GM20431 (cell line): Measurements from ENCODE around the gene MMP15.
"Not testable (repeated sequence)": the region's sequence is repeated elsewhere in the genome, so short reads cannot be mapped to it uniquely, and the experiment has no call there.

Experiments
- in situ Hi-C: fragments of 300-500 bp; cut with MseI, MboI; formaldehyde crosslinking; loops from one replicate; pipeline ENCODE4 v1.15.0; 2020; ENCODE audit warnings: low sequenced_read_pairs; ENCODE audit not compliant: unreplicated experiment

Gene MMP15

DNA sequence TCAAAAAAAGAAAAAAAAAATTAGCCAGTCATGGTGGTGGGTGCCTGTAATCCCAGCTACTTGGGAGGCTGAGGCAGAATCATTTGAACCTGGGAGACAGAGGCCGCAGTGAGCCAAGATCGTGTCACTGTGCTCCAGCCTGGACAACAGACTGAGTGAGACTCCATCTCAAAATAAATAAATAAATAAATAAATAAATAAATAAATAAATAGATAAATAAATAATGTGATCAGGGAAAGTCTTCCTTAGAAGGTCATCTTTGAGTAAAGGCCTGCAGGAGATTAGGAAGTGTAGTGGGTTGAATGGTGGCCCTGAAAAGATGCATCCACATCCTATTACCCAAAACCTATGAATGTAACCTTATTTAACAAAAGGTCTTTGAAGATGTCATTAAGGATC lies 47.5 kb downstream of the MMP15 start:
- in situ Hi-C loops, result not testable (repeated sequence)

- in situ Hi-C loops, result no loop called here
These were observed 49.1 kb downstream of the MMP15 start for GRCh38 chr16:58074657-58075056.

DNA sequence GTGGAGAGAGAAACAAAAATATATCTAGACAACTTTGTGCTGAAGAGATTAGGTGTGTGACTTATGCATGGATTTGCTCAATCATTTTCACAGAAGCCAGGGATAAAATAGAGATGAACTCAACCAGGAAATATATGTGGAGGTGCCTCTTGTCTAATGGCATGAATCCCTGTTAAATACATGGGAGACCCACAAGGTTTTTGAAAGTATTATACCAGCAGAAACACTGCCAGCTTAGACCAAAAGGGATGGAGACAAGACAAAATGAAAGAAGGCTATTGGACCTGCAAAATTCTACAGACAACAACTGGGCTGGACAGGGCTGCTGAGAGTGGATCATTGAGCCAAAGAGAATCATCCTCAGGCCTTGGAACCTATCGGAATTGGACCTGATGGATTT lies 51.0 kb downstream of the MMP15 start:
- in situ Hi-C loops, result no loop called here

- in situ Hi-C loops, result no loop called here
These were observed 52.2 kb downstream of the MMP15 start for GRCh38 chr16:58077796-58078195.

DNA sequence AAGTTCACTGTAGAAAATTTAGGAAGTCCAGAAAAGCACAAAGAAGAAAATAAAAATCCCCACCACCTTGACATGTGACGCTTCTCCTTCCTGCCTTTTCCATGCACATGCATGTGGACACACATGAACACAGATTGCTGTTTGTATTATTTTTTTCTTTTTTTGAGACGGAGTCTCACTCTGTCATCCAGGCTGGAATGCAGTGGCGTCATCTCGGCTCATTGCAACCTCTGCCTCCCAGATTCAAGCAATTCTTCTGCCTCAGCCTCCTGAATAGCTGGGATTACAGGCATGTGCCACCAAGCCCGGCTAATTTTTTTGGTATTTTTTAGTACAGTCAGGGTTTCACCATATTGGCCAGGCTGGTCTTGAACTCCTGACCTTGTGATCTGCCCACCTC lies 55.1 kb downstream of the MMP15 start:
- in situ Hi-C loops, result not testable (repeated sequence)

DNA sequence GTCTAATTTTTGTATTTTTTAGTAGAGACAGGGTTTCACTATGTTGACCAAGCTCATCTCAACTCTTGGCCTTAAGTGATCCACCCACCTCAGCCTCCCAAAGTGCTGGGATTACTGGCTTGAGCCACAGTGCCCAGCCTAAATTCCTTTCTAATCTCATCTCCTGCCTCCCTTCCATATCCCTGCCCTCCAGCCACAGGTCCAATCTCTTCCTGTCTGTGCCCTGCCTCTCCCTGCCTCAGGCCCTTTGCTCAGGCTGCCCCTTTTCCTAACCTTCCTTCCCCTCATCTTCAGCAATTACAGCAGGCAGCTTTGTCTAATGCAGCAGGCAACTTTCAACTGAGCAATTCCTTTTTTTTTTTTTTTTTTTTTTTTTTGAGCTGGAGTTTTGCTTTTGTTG lies 56.8 kb downstream of the MMP15 start:
- in situ Hi-C loops, result no loop called here

DNA sequence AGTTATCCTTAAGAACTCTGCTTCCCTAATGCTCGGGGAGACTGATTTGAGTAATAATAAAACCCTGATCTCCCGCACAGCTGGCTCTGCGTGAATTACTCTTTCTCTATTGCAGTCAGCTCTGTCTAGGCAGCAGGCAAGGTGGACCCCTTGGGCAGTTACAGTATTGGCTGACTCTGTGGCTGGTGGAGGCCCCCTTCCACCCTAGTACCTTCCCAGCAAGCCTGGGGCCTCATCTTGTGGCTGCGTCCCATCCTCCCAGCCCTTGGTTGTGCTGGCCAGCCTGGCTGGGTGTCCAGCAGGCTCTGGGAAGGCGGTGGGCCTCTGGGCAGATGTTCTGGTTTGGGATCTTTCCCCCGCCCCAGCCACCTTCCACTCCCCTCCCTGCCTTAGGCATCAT lies 59.1 kb downstream of the MMP15 start:
- in situ Hi-C loops, result no loop called here

- in situ Hi-C loops, result no loop called here
These were observed 59.6 kb downstream of the MMP15 start for GRCh38 chr16:58085171-58085570.

DNA sequence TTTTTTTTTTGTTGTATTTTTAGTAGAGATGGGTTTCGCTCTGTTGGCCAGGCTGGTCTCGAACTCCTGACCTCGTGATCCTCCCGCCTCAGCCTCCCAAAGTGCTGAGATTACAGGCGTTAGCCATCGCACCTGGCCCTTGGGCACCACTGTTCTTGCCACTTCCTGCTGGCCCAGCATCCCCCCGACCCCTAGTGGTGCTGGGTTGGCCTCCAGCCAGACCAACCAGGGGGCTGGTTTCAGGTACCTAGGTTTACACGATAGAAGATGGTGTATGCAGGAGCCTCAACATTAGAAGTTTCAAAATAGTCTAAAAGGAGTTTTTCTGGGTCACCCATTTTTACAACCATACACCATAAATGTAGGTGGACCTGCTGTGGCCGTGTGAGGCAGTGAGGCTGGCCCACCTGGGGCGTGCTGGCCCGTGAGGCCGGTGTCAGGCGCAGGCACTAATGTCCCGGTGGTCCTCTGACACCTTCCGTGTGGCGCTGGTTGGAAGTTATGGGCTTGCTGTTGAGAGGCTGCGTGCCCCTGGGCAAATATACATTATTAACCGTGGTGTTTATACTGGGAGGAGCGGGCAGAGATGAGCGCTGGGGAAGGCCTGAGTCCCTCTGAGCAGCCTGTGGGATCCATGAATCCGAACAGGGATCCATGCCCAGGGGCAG lies 60.2 kb downstream of the MMP15 start:
- in situ Hi-C loops, result no loop called here

DNA sequence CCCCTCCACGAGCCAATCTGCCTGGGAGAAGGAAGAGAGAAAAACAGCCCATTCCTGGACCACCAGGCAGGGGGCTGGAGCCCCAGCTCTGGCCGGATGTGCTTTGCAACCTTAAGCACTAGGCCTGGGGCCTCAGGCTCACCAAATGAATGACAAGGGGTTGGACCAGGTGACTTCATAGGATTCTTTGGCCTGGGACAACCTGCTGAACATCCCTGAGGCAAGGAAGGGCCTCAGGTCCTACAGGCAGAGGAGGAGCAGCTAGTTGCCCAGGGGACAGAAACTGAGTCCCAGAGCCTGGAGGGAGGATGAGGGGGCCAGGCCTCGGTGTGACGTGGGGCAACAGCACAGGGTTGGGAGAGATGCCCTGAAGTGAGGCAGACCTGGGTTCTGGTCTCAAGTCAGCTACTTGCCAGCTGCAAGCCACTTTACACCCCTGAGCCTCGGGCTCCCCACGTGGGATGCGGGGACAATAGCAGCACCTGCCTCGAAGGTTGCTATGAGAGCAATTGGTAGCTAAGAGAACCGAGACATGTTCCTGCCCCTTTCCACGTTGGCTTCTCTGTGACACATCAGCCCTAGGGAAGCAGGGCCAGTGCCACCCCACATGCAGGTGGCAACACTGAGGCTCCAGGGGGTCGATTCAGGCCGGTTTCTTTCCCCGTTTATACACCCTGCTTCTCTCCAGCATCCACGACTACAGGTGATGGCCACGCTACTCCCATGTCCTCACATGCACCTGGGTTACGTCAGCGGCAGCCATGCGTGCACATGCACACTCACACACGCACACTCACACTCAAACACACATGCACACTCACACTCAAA lies 61.0 kb downstream of the MMP15 start:
- in situ Hi-C loops, result no loop called here

DNA sequence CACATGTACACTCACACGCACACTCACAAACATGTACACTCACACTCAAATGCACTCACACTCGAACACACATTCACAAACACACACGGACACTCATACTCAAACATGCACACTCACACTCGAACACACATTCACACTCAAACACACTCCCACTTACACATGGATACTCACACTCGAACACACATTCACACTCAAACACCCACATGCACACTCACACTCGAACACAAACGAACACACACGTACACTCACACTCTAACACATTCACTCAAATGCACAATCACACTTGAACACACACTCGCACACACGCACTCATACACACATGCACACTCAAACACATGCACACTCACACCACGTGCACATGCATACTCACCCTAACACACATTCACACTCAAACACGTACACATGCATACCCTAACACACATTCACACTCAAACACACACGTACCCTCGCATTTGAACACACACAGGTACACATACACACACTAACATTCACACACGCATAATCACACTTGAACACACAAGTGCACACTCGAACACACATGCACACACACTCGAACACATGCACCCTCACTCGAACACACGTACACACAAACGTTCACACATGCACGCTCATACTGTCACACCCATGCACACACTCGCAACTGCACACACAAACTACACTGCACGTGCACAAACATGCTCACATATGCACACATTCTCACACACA lies 61.8 kb downstream of the MMP15 start:
- in situ Hi-C loops, result no loop called here

GRCh38 chr16:58088091-58088490 lies 62.5 kb downstream of the MMP15 start:
- in situ Hi-C loops, result no loop called here

DNA sequence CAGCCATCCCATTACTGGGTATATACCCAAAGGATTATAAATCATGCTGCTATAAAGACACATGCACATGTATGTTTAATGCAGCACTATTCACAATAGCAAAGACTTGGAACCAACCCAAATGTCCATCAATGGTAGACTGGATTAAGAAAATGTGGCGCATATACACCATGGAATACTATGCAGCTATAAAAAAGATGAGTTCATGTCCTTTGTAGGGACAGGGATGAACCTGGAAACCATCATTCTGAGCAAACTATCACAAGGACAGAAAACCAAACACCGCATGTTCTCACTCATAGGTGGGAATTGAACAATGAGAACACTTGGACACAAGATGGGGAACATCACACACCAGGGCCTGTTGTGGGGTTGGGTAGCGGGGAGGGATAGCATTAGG lies 64.8 kb downstream of the MMP15 start:
- in situ Hi-C loops, result not testable (repeated sequence)

DNA sequence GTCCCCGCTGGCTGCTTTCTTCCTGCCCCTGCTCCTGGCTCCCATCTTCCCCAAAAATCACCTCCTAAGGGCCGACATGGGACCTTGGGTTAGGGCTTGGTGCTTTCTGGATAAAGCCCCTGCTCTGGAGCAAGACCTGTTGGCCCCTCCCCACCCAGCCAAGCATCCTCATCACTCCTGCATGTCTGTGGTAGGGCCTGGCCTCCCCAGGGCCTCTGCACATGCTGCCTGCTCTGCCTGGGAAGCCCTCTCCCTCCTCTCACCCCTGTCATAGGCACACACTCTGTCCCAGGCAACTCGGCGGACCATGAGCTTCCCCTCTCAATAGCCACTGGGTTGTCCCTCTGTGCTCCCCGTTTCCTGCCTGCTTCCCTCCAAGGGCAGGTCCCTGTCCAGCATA lies 68.5 kb downstream of the MMP15 start:
- in situ Hi-C loops, result no loop called here

- in situ Hi-C loops, result no loop called here
These were observed 69.4 kb downstream of the MMP15 start for GRCh38 chr16:58094791-58095574.

- in situ Hi-C loops, result not testable (repeated sequence)
These were observed 70.0 kb downstream of the MMP15 start for GRCh38 chr16:58095575-58095960.

DNA sequence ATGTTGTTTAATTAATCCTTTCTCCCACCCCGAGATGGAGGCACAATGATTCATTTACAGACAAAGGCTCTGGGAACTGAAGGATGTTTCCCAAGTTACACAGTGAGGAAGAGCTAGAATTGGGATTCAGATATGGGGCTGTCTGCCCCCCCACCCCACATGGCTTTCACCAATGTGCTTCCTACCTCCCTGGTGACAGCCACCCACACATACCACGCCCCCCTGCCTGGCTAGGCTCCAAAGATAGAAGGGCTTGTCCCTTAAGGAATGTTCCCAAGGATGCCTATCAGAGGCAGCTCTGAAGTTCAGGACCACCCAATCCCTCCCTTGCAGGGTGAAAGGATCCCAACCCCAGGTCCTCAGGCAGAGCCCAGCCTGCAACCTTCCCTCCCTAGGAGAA lies 70.7 kb downstream of the MMP15 start:
- in situ Hi-C loops, result no loop called here
